ENCODE data around the gene SEMA5B.

SEMA5B gene

DNA sequence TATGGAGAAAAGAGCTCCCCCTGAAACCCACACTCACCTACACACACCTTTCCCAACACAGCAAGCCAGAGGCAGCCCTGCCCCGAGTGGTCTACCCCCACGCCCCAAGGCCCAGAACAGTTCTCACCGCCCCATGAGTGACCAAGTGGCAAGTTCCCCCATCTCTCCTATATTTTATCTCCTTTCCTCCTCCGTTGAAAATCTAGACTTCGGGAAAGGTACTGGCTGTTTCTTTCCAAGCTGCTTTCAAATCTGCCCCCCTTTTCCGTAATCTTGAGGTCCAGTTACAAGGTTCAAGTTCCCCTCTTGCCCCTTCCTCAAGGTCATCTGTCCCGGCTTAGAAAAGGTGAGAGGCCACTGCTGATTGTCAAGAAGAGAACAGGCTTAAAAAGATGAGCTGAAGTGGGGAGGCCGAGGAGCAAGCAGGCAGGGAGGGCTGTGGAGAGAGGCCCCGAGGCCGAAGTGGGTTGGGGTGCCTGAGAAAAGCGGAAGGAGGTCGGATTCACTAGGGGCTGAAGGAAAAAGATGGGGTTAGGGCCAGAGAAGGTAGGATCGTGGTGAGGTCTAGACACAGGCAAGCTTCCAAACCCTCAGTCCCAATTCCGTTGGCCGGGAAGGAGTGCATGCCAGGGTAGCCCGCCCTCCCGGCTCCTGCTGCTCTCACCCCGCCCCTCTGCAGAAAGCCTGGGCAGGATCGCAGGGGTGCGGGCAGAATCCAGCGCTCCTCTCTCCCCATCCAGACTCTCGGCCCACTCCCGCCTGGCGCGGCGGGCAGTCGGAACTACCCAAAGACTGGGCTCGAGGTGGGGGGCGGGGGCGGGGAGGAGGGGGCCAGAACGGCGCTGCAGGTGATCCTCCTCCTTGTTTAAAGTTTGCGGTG is 1.7 kb downstream of the SEMA5B start:
- no peak for DNase-seq

DNA sequence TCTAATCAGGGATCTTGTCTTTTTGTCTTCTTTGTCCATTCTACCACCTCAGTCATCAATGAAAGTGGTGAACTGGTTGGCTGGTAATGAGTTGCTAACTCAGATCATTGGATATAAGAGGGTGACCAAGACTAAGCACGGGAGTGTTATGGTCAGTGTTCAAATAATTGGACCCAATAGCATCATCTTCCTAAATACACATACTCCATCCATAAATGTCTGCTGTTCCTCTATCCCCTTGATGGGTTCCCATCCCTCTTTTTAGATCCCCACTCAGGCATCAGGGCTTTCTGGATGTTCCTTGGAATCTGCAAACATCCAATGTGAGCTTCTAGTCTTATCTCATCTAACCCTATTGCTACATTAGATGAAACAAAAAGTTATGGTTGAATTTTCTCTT is 3.5 kb downstream of the SEMA5B start:
- DNase-seq: no peak

DNA sequence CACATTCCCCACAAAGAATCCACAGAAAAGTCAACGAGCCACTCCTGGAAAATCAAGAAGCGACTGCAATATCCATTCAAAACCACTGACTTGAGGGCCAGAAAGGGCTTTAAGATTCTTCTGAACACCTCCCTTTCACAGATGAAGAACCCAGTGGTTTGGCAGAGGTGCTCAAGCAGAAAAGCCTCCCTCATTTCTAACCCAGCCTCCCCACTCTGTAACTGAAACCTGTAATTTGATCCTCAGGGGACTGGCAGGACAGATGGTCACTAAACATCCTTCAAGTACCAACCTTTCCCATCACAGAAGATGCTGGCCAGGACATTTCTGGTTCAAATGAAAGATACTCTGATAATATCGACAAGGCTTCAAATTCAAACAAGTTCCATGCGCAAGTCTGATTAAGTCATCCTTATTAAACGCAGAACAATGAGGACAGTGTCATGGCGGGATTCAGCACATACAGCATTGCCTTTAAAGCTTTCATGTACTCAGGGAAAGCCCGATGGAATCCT is 5.5 kb downstream of the SEMA5B start:
- peak; percentile 16 to 78 (median 33) for DNase-seq

DNA sequence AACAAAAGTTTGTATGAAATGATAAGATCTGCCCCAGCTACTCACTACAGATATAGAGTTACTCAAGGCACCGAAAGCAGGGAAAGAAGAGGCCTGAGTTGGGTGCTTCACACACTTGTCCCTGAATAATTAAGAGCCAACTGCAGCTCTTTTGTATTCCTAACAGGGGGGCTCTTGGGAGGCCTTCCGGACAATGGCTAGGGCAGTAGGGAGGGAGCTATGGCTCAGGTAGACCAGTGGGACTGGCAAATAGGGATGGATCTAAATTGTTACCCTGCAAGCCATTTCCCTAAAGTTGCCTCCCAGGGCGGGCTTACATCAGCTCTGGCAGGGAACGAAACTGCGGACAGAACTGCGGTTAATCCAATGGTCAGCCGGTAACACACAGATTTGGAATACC is 6.2 kb downstream of the SEMA5B start:
- DNase-seq: no peak

DNA sequence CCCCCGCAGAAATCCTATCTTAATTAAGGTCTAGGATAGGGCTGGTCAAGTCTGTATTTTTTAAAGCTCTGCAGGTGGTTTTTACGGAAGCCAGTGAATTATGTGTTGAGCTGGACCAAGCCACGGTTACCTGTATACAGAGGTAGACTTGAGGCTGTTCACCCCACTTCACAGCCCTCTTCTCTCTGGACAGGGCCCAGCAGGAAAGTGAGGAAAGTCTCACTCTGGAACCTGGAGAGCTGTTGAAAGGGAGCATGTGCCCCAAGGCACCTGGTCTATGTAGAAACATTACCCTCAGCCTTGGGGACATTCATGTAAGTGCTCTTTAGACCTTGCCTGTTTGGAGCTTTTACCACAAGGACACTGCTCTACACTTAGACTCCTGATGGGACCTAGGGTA is 6.9 kb downstream of the SEMA5B start:
- no peak for DNase-seq

DNA sequence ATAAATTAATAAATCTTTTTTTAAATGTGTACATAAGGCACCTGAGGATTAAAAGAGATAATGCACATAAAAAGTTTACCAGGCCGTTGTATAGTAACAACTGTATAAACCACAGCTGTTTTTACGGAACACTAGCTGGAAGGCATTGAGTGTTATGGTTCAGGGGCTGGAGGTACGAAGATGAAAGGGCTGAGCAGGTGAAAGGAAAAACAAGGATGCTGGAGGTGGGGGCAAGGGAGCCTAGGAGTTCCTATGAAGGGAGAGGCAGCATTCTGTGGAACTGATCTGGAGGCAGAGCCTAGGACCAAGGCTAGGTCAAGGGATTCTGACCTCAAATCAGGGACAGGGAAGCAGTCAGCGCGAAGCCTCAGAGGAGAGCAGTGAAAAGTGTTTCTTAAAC is 8.0 kb downstream of the SEMA5B start:
- no peak for DNase-seq

DNA sequence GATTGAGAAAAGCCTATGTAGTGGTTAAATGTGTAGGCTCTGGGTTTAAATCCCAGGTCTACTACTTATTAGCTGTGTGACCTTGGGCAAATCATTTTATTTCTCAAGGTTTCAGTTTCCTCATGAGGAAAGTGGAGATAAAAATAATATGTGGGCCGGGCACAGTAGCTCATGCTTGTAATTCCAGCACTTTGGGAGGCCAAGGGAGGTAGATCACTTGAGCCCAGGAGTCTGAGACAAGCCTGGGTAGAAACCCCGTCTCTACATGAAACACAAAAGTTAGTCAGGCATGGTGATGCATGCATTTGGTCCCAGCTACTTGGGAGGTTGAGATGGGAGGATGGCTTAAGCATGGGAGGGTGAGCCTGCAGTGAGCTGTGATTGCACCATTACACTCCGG is 8.4 kb downstream of the SEMA5B start:
- DNase-seq: no peak

DNA sequence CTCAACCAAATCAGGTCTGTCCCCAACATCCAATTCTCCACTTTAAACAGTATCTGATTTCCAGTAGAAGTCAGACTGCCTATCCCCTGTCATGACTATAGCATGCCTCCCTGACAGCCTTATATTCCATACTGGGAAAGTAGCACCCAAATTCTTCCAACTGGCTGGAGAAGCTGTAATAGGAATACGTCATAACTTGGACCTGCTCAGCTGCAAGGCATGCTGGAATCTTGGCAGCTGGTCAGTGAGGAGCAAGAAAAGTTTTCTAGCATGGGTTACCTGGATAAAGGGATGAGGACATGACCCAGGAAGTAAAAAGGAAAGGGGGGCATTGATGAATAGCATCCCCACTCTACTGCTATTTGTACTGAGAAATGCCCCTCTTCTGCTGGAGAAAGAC is 8.9 kb downstream of the SEMA5B start:
- DNase-seq: no peak

DNA sequence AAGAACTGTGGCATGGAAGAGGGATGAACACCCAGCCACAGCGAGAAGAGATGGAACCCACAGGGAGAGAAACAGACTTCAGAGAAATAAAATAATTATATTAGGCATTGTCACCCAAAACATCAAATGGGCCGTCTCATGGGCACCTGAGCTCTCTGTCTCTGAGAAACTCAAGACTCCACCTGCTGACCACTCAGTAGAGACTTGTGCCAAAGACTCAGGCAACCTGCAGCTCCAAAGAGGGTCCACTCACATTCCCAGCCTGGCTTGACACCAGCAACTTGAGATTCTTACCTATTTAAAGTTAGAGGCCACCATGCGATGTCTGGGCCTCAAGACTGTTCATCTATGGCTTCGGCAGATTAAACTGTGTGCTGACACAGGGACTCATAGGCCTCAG is 12.0 kb downstream of the SEMA5B start:
- DNase-seq: no peak

DNA sequence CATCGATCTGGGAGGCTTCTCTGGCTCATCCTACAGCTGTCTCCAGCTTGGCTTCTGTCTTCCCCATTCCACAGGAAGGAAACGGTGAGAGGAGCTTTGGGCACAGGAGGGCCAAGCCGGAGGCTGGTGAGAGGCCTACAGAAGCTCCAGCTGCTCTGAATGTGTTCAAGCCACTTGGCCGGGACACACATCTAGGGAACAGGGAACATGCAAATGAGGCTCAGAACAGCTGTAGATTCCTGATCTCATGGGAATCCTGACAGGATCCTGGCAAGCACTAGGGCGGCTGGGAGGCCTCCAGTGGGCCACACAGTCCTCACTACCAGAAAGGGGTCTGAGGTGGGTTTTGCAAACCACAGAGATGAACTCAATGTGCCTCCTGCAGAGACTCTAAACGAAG is 13.7 kb downstream of the SEMA5B start:
- DNase-seq: no peak

DNA sequence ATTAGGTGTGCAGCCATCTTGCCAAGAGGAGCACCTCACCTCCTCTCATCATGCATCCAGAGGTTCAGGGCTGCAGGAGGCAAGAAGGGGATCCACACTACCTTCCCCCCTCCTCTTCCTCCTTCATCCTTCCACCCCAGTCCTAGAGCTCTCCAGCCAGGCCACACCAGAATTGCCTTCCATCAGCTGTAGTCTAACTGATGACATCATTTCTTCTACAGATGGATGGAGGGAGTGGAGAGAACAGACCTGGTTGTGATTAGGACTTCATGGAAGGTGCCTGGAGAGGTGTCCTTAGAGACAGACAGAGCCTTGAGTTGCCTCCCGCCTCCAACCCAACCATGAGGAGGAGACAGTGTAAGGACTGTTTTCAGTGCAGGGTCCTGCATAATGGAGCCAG is 14.9 kb downstream of the SEMA5B start:
- no peak for DNase-seq

DNA sequence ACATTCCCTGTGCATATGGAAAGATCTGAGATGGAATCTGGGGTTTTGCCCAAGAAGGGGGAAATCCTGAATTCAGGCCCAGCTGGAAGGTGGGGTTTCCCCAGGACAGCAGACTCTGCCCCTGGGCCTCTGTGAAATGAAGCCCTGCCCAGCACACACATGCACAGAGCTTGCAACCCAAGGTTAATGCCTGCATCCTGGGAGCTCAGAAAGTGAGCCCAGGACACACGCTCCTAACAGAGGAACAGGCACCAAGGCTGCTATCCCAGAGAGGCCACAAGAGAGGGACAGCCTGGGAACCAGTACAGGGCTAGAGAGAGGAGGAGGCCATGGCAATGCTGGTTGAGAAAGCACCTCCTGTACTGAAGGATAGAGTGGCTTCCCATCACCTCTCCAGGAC is 16.1 kb downstream of the SEMA5B start:
- no peak for DNase-seq

DNA sequence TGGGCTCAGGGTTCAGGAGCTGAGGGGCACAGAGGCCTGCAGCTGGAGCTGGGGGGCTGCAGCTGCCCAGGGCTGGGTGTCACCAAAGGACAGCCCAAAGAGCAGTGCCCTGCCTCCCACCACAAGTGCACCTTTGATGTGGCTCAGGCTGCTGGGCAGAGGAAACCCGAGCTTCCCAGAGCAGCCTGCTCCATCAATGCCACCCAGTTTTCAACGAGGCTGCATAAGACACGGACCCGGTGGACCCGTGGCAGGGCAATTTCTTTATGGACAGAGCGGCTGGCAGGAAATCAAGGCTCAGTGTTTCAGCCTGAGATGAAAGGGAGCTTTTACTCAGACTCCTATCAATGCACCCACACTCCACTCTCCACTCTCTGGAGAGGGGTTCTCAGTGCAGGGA is 18.7 kb downstream of the SEMA5B start:
- DNase-seq: no peak

DNA sequence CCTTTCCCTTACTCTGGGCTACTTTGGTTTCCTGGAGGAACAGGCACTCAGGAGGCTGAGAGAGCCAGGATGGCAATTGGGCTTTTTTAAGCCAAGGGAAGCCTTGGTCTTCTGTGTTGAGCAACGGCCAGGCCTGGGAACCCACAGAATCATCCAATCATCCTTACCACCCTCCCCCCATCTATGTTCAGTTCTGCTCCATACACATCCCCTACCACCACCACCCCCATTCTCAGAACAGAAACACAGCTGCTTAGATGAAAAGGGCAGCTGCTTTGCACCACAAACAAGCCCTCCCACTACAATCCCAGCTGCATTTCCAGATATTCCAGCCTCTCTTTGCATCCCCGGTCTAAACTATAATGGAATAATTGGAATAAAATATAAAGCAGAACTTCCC is 21.0 kb downstream of the SEMA5B start:
- peak in 1 of 3 experiments; percentile 33 for DNase-seq

DNA sequence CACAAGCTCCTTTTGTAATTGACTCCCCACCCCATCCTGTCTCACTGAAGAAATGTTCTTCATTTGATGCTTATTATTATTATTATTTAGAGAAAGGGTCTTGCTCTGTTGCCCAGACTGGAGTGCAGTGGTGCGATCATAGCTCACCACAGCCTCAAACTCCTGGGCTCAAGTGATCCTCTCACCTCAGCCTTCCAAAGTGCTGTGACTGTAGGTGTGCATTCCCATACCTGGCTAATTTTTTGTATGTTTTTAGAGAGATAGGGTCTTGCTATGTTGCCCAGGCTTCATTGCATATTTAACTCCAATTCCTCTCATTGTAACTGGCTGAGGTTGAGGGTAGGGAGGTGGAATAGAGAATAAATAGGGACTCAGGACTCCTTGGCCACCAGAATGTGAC is 22.3 kb downstream of the SEMA5B start:
- no peak for DNase-seq

DNA sequence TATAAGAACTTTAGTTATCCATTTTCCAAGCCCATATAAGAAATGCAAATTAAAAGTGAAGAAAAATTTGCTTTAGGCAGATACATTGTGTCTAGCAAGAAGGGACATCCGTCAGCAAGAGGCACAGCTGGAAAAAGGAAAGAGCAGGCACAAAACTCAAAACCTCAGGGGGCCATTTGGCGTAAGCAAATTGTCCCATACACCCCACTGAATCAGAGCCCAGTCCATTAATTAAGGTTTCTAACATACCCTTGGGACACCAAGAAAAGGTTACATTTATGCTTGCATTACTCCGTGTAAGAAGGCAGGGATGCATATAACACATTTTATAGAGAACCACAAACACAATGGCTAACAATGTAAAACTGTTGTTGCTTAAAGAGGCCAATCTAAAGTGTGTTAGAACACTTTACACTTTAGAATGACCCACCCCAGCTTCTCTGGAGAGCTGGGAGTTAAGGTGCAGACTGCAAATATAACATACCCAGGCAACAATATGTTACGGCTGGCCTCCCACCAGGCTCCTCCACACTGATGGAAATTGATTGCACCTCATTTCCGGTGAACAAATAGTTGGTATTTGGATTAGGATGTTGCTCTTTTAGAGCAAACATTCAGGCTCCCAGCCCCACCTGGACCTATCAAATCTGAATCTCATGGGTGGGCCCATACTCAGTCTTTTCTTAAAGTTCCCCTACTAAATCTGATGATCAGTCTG is 23.2 kb downstream of the SEMA5B start:
- DNase-seq: peak in 2 of 3 experiments; percentile 46 to 73

DNA sequence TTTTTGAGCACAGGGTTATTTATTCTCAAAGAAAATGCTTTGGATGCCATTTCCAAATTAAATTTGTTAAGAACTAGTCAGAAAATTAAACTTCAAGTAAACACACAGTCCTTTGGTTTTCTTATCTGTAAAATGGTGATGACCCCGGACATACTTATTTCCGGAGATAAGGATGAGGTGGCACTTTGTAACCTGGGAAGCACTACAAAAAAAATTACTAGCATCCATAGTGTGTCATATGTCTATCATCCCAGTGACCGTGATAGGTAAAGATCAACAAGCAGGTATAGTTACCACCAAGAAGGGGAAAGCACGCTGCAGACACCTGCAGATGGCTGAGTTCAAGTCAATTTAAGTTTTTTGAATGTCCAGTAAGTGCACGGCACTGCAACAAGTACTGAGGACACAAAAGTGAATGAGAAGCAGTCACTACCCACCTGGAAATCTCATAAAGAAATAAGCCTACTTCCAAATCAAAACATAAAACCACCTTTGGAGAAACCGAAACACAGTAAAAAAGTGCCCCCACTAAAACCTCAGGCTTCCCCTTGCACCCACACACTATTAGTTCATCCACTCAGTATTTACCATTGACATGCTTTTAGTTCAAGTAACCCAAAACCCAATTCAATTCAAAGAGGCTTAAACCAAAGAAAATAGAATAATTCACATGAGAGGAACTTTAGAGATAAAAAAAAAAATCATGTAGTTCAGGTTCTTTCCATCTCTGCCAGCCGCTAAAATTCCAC is 24.6 kb downstream of the SEMA5B start:
- DNase-seq: no peak

DNA sequence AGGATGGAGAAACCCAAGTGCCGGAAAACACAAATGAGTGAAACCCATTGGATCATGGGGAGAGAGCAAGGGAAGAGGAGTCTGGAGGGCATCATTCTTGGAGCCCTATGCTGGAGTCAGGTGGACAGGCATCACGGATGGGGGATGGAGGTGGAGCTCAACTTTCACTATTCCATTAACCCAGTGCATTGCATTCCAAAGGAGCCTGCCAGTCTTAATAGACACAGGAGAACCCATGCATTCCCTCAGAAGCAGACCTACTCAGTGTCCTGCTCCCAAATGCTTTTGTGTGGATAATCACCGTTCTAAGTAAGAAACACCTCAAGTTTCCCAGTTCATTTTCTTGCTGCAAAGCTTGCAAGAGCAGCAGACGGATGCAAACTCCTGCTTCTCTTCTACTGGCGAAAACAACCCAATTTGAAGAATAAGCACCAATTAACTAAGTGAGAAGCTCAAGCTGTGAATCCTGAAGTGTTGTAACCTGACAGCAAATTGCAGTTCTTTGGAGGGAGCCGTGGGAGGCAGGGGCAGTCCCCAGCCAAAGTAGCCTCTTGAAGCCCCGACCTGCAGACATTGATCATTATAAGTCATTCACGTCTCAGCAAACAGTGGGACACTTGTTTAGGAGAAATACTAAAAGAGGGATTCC is 25.3 kb downstream of the SEMA5B start:
- DNase-seq: peak in 2 of 3 experiments; percentile 26 to 67

DNA sequence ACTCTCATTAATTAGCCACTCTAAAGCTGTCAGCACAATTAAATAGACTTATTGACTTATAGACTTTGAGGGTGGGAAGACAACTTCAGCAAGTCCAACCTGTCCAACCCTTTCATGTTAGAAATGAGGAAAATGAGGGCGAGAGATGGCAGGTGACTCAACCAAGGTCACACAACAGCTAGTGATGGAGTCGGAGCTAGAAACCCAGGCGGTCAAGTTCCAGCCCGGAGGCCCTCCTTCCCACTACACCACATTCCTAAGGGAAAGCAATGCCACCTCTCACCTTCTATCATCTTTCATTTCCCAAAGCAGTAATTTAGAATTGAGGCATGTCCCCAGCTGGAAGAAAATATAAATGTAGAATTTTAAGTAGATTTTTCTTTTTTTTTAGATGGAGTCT is 28.7 kb downstream of the SEMA5B start:
- no peak for DNase-seq

DNA sequence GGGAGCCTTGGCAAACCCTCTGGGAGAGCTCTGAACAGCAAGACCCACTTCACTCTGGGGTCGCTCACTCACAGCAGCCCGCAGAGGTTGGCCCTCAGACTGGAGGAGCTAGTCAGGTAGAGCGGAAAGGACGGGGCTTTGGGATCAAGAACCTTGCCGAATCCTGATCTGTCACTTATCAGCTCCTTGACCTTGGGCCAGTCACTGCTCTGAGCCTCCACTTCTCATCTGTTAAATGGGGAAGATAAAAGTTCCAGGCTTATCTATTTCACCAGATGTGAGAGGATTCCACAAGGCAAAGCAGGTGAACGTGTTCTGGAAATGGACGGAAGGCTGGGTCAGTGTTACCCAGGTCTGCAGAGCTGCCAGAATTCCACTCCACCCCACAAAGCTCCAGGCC is 29.4 kb downstream of the SEMA5B start:
- no peak for DNase-seq

DNA sequence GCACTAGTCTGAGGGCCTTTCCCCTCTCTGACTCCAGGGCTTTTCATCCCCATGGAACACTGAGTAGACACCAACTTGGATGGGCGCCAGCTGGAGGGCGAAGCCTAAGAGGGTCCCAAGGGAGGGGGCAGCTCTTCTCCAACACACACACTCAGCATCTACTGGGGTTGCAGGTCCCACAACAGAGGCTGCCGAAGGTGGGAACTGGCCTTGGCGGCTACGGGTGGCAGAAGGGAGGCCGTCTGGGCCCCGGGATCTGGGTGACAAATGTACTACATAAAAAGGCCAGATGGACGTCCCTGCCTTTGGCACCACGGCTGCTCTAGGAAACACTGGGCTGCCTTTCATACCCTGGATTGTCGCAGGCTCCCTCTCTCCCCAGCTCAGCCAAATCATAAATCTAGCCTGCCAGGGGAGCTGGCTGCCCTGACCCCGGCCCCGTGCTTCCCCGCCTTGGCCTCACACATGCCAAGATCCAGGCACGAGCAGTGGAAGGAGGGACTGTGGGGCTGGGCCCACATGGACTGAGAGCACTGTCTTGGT is 31.5 kb downstream of the SEMA5B start:
- DNase-seq: no peak

DNA sequence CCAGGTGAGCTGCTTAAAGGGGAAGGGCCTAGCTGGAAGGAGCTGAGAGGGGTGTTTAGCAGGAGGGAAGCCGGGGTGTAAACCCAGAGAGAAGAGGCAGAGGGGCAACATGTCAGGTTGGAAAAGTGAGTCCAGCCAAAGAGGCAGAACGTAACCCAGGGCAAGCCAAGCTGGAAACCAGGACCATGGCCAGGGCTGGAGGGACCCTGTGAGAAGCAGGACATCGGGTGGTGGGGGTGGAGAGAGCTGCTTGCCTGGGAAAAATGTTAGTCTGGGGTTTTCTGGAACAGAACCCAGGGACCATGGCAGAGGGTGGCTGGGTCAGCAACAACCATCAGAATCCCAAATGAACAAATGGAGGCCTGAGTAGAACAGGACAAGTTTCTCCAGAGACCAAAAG is 32.6 kb downstream of the SEMA5B start:
- DNase-seq: no peak
